Measurements from ENCODE around the gene AKAIN1.

AKAIN1 gene

DNA sequence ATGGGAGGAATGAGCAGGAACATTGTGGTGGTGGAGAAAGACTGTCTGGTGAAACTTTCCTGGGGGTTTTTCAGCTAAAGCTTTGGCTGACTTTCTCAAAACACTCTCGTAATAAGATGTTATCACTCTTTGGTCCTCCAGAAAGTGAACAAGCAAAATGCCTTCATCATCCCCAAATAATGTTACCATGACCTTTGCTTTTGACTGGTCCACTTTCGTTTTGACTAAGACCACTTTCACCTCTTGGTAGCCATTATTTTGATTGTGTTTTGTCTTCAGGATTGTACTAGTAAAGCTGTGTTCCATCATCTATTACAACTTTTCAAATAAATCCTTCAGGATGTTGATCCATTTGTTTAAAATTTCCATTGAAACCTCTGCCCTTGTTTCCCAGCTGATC is 103.2 kb downstream of the AKAIN1 start:
- no peak for DNase-seq (ENCODE audit: low read depth)
